ENCODE measurements around the gene SORCS2.

The SORCS2 gene

GRCh38 chr4:7759216-7759615 lies 566.9 kb downstream of the SORCS2 start:
- Histone ChIP-seq H3K14ac (ENCODE audit: low read length) (no peak overlapping the region), H3K23ac (ENCODE audit: low read length) (no peak overlapping the region), H3K4me3 (ENCODE audit: low read depth, low read length) (no peak overlapping the region), H2AFZ (ENCODE audit: insufficient read depth, low read length, poor library complexity) (no peak overlapping the region), H3K79me1 (ENCODE audit: low read length) (no peaks in the 10 kb centered on the region), H4K8ac (ENCODE audit: low read depth, low read length) (no peak overlapping the region), H3K9ac (ENCODE audit: low read length) (no peak overlapping the region), H3K4ac (ENCODE audit: low read depth, low read length) (no peak overlapping the region), H3K27me3 (ENCODE audit: insufficient read depth, low read length) (no peaks in the 10 kb centered on the region), H3K27ac (ENCODE audit: low read depth, low read length) (no peak overlapping the region), H2BK120ac (ENCODE audit: insufficient read depth, low read length, poor library complexity) (no peak overlapping the region), H2BK5ac (ENCODE audit: low read depth, low read length, poor library complexity) (no peak overlapping the region), H3K79me2 (ENCODE audit: control insufficient read depth, insufficient read depth, low read length, poor library complexity) (no peaks in the 10 kb centered on the region), H3K18ac (ENCODE audit: low read length) (no peak overlapping the region), H4K12ac (ENCODE audit: low read depth, low read length) (no peak overlapping the region), H3K9me3 (ENCODE audit: insufficient read depth, low read depth, low read length) (no peaks in the 10 kb centered on the region), H3K36me3 (ENCODE audit: control insufficient read depth in 1 of 2, insufficient read depth in 2 of 2, low read length in 2 of 2) (peaks cover 31 to 41% of the 10 kb centered on the region in 2 experiments), H3K4me1 (ENCODE audit: control insufficient read depth in 1 of 2, insufficient read depth in 2 of 2, low read length in 2 of 2) (peaks cover 9 to 11% of the 10 kb centered on the region in 2 experiments), H4K91ac (ENCODE audit: low read depth, low read length) (no peak overlapping the region), H2BK12ac (ENCODE audit: low read length) (no peak overlapping the region), H2AK5ac (ENCODE audit: low read length) (no peak overlapping the region), H3K4me2 (ENCODE audit: low read length) (no peak overlapping the region)
- no CpG with 5 or more reads among the region's 12 CpGs for WGBS (ENCODE audit: extremely low coverage, insufficient coverage, insufficient read length)
- no peak for DNase-seq

- Histone ChIP-seq H3K4me2 (ENCODE audit: low read length) (no peak overlapping the region), H3K79me2 (ENCODE audit: control insufficient read depth, insufficient read depth, low read length, poor library complexity) (no peaks in the 10 kb centered on the region), H2BK12ac (ENCODE audit: low read length) (no peak overlapping the region), H3K18ac (ENCODE audit: low read length) (no peak overlapping the region), H3K4me1 (ENCODE audit: control insufficient read depth in 1 of 2, insufficient read depth in 2 of 2, low read length in 2 of 2) (peaks cover 9 to 11% of the 10 kb centered on the region in 2 experiments), H3K4ac (ENCODE audit: low read depth, low read length) (no peak overlapping the region), H3K9ac (ENCODE audit: low read length) (no peak overlapping the region), H4K12ac (ENCODE audit: low read depth, low read length) (no peak overlapping the region), H2BK120ac (ENCODE audit: insufficient read depth, low read length, poor library complexity) (no peak overlapping the region), H3K23ac (ENCODE audit: low read length) (no peak overlapping the region), H2AK5ac (ENCODE audit: low read length) (no peak overlapping the region), H4K8ac (ENCODE audit: low read depth, low read length) (no peak overlapping the region), H3K36me3 (ENCODE audit: control insufficient read depth in 1 of 2, insufficient read depth in 2 of 2, low read length in 2 of 2) (peaks cover 31 to 41% of the 10 kb centered on the region in 2 experiments), H2BK5ac (ENCODE audit: low read depth, low read length, poor library complexity) (no peak overlapping the region), H3K14ac (ENCODE audit: low read length) (no peak overlapping the region), H3K9me3 (ENCODE audit: insufficient read depth, low read depth, low read length) (no peaks in the 10 kb centered on the region), H2AFZ (ENCODE audit: insufficient read depth, low read length, poor library complexity) (no peak overlapping the region), H4K91ac (ENCODE audit: low read depth, low read length) (no peak overlapping the region), H3K27ac (ENCODE audit: low read depth, low read length) (no peak overlapping the region), H3K4me3 (ENCODE audit: low read depth, low read length) (no peak overlapping the region), H3K27me3 (ENCODE audit: insufficient read depth, low read length) (no peaks in the 10 kb centered on the region), H3K79me1 (ENCODE audit: low read length) (no peaks in the 10 kb centered on the region)
- no peak for DNase-seq
- WGBS (ENCODE audit: extremely low coverage, insufficient coverage, insufficient read length): no CpG with 5 or more reads among the region's 7 CpGs
Measured at GRCh38 chr4:7759635-7760034, 567.3 kb downstream of the SORCS2 start.

- Histone ChIP-seq H3K36me3 (ENCODE audit: control insufficient read depth in 1 of 2, insufficient read depth in 2 of 2, low read length in 2 of 2) (peaks cover 35 to 41% of the 10 kb centered on the region in 2 experiments), H3K14ac (ENCODE audit: low read length) (no peak overlapping the region), H2BK12ac (ENCODE audit: low read length) (no peak overlapping the region), H4K91ac (ENCODE audit: low read depth, low read length) (no peak overlapping the region), H3K79me2 (ENCODE audit: control insufficient read depth, insufficient read depth, low read length, poor library complexity) (no peaks in the 10 kb centered on the region), H4K8ac (ENCODE audit: low read depth, low read length) (no peak overlapping the region), H3K18ac (ENCODE audit: low read length) (no peak overlapping the region), H4K12ac (ENCODE audit: low read depth, low read length) (no peak overlapping the region), H3K79me1 (ENCODE audit: low read length) (no peaks in the 10 kb centered on the region), H2AFZ (ENCODE audit: insufficient read depth, low read length, poor library complexity) (no peak overlapping the region), H3K4me2 (ENCODE audit: low read length) (no peak overlapping the region), H3K9ac (ENCODE audit: low read length) (no peak overlapping the region), H3K27ac (ENCODE audit: low read depth, low read length) (no peak overlapping the region), H3K9me3 (ENCODE audit: insufficient read depth, low read depth, low read length) (no peaks in the 10 kb centered on the region), H3K27me3 (ENCODE audit: insufficient read depth, low read length) (no peaks in the 10 kb centered on the region), H3K4ac (ENCODE audit: low read depth, low read length) (no peak overlapping the region), H3K23ac (ENCODE audit: low read length) (no peak overlapping the region), H2AK5ac (ENCODE audit: low read length) (no peak overlapping the region), H2BK120ac (ENCODE audit: insufficient read depth, low read length, poor library complexity) (no peak overlapping the region), H3K4me3 (ENCODE audit: low read depth, low read length) (no peak overlapping the region), H3K4me1 (ENCODE audit: control insufficient read depth in 1 of 2, insufficient read depth in 2 of 2, low read length in 2 of 2) (peaks cover 9 to 11% of the 10 kb centered on the region in 2 experiments), H2BK5ac (ENCODE audit: low read depth, low read length, poor library complexity) (no peak overlapping the region)
- no CpG with 5 or more reads among the region's 9 CpGs for WGBS (ENCODE audit: extremely low coverage, insufficient coverage, insufficient read length)
- DNase-seq: no peak
Measured at GRCh38 chr4:7760228-7760627, 567.9 kb downstream of the SORCS2 start.

GRCh38 chr4:7760706-7761105 lies 568.4 kb downstream of the SORCS2 start:
- peaks cover 9 to 11% of the 10 kb centered on the region in 2 experiments for H3K4me1 ChIP-seq (ENCODE audit: control insufficient read depth in 1 of 2, insufficient read depth in 2 of 2, low read length in 2 of 2)
- H4K8ac ChIP-seq (ENCODE audit: low read depth, low read length): no peak overlapping the region
- H3K27me3 ChIP-seq (ENCODE audit: insufficient read depth, low read length): no peaks in the 10 kb centered on the region
- H3K4ac ChIP-seq (ENCODE audit: low read depth, low read length): no peak overlapping the region
- no peak overlapping the region for H3K4me3 ChIP-seq (ENCODE audit: low read depth, low read length)
- H2BK5ac ChIP-seq (ENCODE audit: low read depth, low read length, poor library complexity): no peak overlapping the region
- no peak overlapping the region for H2AK5ac ChIP-seq (ENCODE audit: low read length)
- H2BK120ac ChIP-seq (ENCODE audit: insufficient read depth, low read length, poor library complexity): no peak overlapping the region
- H2AFZ ChIP-seq (ENCODE audit: insufficient read depth, low read length, poor library complexity): no peak overlapping the region
- no peaks in the 10 kb centered on the region for H3K79me2 ChIP-seq (ENCODE audit: control insufficient read depth, insufficient read depth, low read length, poor library complexity)
- no CpG with 5 or more reads among the region's 16 CpGs for WGBS (ENCODE audit: extremely low coverage, insufficient coverage, insufficient read length)
- H2BK12ac ChIP-seq (ENCODE audit: low read length): no peak overlapping the region
- H4K91ac ChIP-seq (ENCODE audit: low read depth, low read length): no peak overlapping the region
- no peak overlapping the region for H3K23ac ChIP-seq (ENCODE audit: low read length)
- no peak overlapping the region for H3K27ac ChIP-seq (ENCODE audit: low read depth, low read length)
- H3K14ac ChIP-seq (ENCODE audit: low read length): no peak overlapping the region
- DNase-seq: no peak
- peaks cover 40 to 45% of the 10 kb centered on the region in 2 experiments for H3K36me3 ChIP-seq (ENCODE audit: control insufficient read depth in 1 of 2, insufficient read depth in 2 of 2, low read length in 2 of 2)
- H3K9me3 ChIP-seq (ENCODE audit: insufficient read depth, low read depth, low read length): no peaks in the 10 kb centered on the region
- no peak overlapping the region for H3K18ac ChIP-seq (ENCODE audit: low read length)
- H3K79me1 ChIP-seq (ENCODE audit: low read length): no peaks in the 10 kb centered on the region
- H3K4me2 ChIP-seq (ENCODE audit: low read length): no peak overlapping the region
- no peak overlapping the region for H4K12ac ChIP-seq (ENCODE audit: low read depth, low read length)
- no peak overlapping the region for H3K9ac ChIP-seq (ENCODE audit: low read length)

All from trophoblast cell (in vitro differentiated cells and primary cell).